K562 (cell line): ENCODE data around the gene SLC16A2. TPM values are rescaled to one million over a fixed set of nuclear protein-coding genes. Genes with fewer than 3 reads are reported as not detected.

Experiments used
- ATAC-seq: fragments of 200-7000 bp; cut with Tn5 transposase; 3 replicates; pipeline ENCODE4 v1.9.1; 2020; ENCODE audit warnings: moderate library complexity
- BruUV-seq: library from RNA; stranded (reverse); fragments of 400-500 nt; replicated peaks from 2 replicates; lab custom pipeline; 2021; lab: Mats Ljungman, UMichigan
- CTCF ChIA-PET: fragments of 300-600 bp; formaldehyde crosslinking; extraction: SDS; loops from one replicate; lab custom pipeline; 2021; ENCODE audit warnings: low intra/inter-chr PET ratio; lab: Yijun Ruan, JAX
- POLR2A ChIA-PET: fragments of 300-600, 350-650 bp; sonication (Branson Sonifier 250); formaldehyde crosslinking; extraction: SDS; loops from one replicate; lab custom pipeline; 2021; ENCODE audit warnings: antibody characterized with exemption, inconsistent platforms; lab: Yijun Ruan, JAX
- DNase-seq, 4 experiments: peaks; one replicate each; pipeline versions ENCODE4 v3.0.0 to v3.0.0-alpha.2; 2011 to 2018; ENCODE audit warnings: low spot score in 3 of 4, mixed read lengths in 3 of 4; ENCODE audit errors: extremely low read depth in 1 of 4
- FAIRE-seq: peaks from 2 replicates; lab custom pipeline; 2011; peaks lifted over from hg19 to GRCh38; lab: Jason Lieb, UNC
- H2AFZ ChIP-seq: 2 replicates; pipeline ENCODE4 v1.6.0; 2011; ENCODE audit warnings: low read depth, low read length, control low read depth, inconsistent platforms
- H3K27ac ChIP-seq: fragments of 200-600 bp; 3 replicates; pipeline ENCODE4 v1.8.0; 2011; ENCODE audit warnings: low read depth, mild to moderate bottlenecking, control low read depth, inconsistent platforms, low read length, moderate library complexity, mixed read lengths; ENCODE audit errors: extremely low read depth
- H3K27me3 ChIP-seq, 2 experiments: fragments of 300-600 bp in 1 of 2; 2 replicates in 1 of 2; 3 replicates in 1 of 2; pipeline versions ENCODE4 v1.6.0 to v1.8.0; 2011; ENCODE audit warnings: inconsistent platforms in 2 of 2, low read length in 2 of 2, mild to moderate bottlenecking in 1 of 2, mixed read lengths in 1 of 2, moderate library complexity in 1 of 2; ENCODE audit not compliant: control insufficient read depth in 2 of 2, insufficient read depth in 2 of 2
- H3K36me3 ChIP-seq: fragments of 300-600 bp; 3 replicates; pipeline ENCODE4 v1.8.0; 2011; ENCODE audit warnings: mild to moderate bottlenecking, low read length, inconsistent platforms; ENCODE audit not compliant: control insufficient read depth, insufficient read depth
- H3K4me1 ChIP-seq, 2 experiments: fragments of 200-600 bp in 1 of 2; replicated peaks in 1 of 2; 2 replicates in 1 of 2; 3 replicates in 1 of 2; pipeline versions ENCODE4 v1.5.1 to v1.8.0; 2011; ENCODE audit warnings: inconsistent platforms in 2 of 2, low read length in 2 of 2, mild to moderate bottlenecking in 1 of 2, mixed read lengths in 1 of 2, moderate library complexity in 1 of 2; ENCODE audit not compliant: control insufficient read depth in 2 of 2, insufficient read depth in 2 of 2
- H3K4me2 ChIP-seq: 2 replicates; pipeline ENCODE4 v1.6.1; 2011; ENCODE audit warnings: low read length, control low read depth, inconsistent platforms, mixed read lengths; ENCODE audit not compliant: insufficient read depth
- H3K4me3 ChIP-seq: fragments of 200-600 bp; sonication (generic), shearing (Covaris generic); 2 replicates; pipeline ENCODE4 v1.5.1; 2016; ENCODE audit warnings: control low read depth, inconsistent platforms
- H3K79me2 ChIP-seq: fragments of 200-600 bp; 3 replicates; pipeline ENCODE4 v1.8.0; 2011; ENCODE audit warnings: low read length, inconsistent platforms; ENCODE audit not compliant: control insufficient read depth, insufficient read depth
- H3K9ac ChIP-seq, 2 experiments: 2 replicates each; pipeline versions ENCODE4 v1.6.0 to v1.6.1; 2011; ENCODE audit warnings: low read depth in 2 of 2, low read length in 2 of 2, control low read depth in 1 of 2, inconsistent platforms in 1 of 2, mild to moderate bottlenecking in 1 of 2, mixed read lengths in 1 of 2; ENCODE audit not compliant: insufficient read depth in 1 of 2
- H3K9me1 ChIP-seq: one replicate; pipeline ENCODE4 v1.6.0; 2011; ENCODE audit warnings: inconsistent platforms, mild to moderate bottlenecking, low read length, moderate library complexity; ENCODE audit not compliant: control insufficient read depth, insufficient read depth
- H3K9me3 ChIP-seq: replicated peaks from 2 replicates; pipeline ENCODE4 v1.5.1; 2011; ENCODE audit warnings: low read depth, low read length, inconsistent platforms; ENCODE audit not compliant: control insufficient read depth, insufficient read depth
- H4K20me1 ChIP-seq: replicated peaks from 2 replicates; pipeline ENCODE4 v1.6.1; 2011; ENCODE audit warnings: low read length, inconsistent platforms, mixed read lengths; ENCODE audit not compliant: control insufficient read depth, insufficient read depth
- ARNT ChIP-seq, 2 experiments: fragments of 450-650 bp; IDR thresholded peaks; 2 replicates each; pipeline ENCODE4 v1.6.1; 2016; ENCODE audit warnings: mild to moderate bottlenecking in 1 of 2
- EGR1 ChIP-seq: fragments of 450-650 bp; conservative IDR thresholded peaks from 2 replicates; pipeline ENCODE4 v1.6.1; 2017; ENCODE audit warnings: mild to moderate bottlenecking
- NR3C1 ChIP-seq: sonication (generic); formaldehyde crosslinking; IDR thresholded peaks from 2 replicates; pipeline ENCODE4 v1.8.1; 2022; ENCODE audit warnings: missing genetic modification reagents
- PML ChIP-seq: IDR thresholded peaks from 2 replicates; pipeline ENCODE4 v1.6.1; 2012; ENCODE audit warnings: low read length, inconsistent platforms
- SIN3A ChIP-seq, 2 experiments: fragments of 150-350 bp in 1 of 2; IDR thresholded peaks; 2 replicates each; pipeline ENCODE4 v1.6.1; 2011 to 2016; ENCODE audit warnings: borderline replicate concordance in 2 of 2, low read depth in 2 of 2, low read length in 2 of 2, mild to moderate bottlenecking in 2 of 2, moderate library complexity in 2 of 2; ENCODE audit not compliant: control insufficient read depth in 1 of 2
- SMAD4 ChIP-seq: fragments of 250-450 bp; sonication (Bioruptor Pico); conservative IDR thresholded peaks from 2 replicates; pipeline ENCODE4 v1.8.0; 2021; ENCODE audit warnings: inconsistent platforms, mild to moderate bottlenecking, moderate library complexity
- ZNF449 ChIP-seq: fragments of 250-450 bp; sonication (Bioruptor Pico); IDR thresholded peaks from 2 replicates; pipeline ENCODE4 v1.8.0; 2022; ENCODE audit warnings: moderate library complexity, mild to moderate bottlenecking, inconsistent platforms
- WGBS: fragments of 100-300 bp; shearing (Covaris generic); methylation state at CpG from one replicate; pipeline ENCODE4 v1.1.6; 2016; ENCODE audit warnings: low coverage, mixed read lengths; ENCODE audit not compliant: insufficient coverage; ENCODE audit errors: missing lambda C conversion rate; 5-methylcytosine and 5-hydroxymethylcytosine counted together
- in situ Hi-C: fragments of 300-500 bp; cut with MboI; formaldehyde crosslinking; loops from 4 replicates; pipeline ENCODE4 v1.15.0; 2018; ENCODE audit warnings: inconsistent platforms, mixed read lengths
- intact Hi-C: fragments of 100-400 bp; cut with micrococcal nuclease; formaldehyde crosslinking; loops from 2 replicates; pipeline ENCODE4 v1.14.2; 2022
- polyA plus RNA-seq, 8 experiments: library from polyadenylated mRNA; depleted of rRNA in 4 of 8; stranded (reverse) in 5 of 8; unstranded in 3 of 8; fragments of >200 nt; fragmentation: Nextera tagmentation in 2 of 8; fragmentation: Illumina TruSeq in 1 of 8; extraction: Ambion mirVana in 2 of 8; extraction: Trizol in 1 of 8; gene quantifications; 2 replicates each; pipeline versions ENCODE4 v1.2.1 to v1.2.3, GENCODE V29; 2011 to 2014; ENCODE audit warnings: inconsistent platforms in 1 of 8, missing spikeins in 1 of 8
- total RNA-seq, 7 experiments: library from RNA; depleted of rRNA in 6 of 7; stranded (reverse); fragments of >200 nt in 6 of 7; fragmentation: Illumina TruSeq in 2 of 7; extraction: Trizol in 2 of 7; gene quantifications; 2 replicates each; pipeline versions ENCODE4 v1.2.1 to v1.2.3, GENCODE V29; 2011 to 2021; ENCODE audit warnings: low replicate concordance in 1 of 7
- TF ChIP-seq, protein P1 (sequence below): fragments of 250-450 bp; sonication (Bioruptor Pico); IDR thresholded peaks from 2 replicates; pipeline ENCODE4 v1.4.0; 2020; ENCODE audit warnings: mild to moderate bottlenecking, moderate library complexity, borderline replicate concordance
- TF ChIP-seq, protein P2 (sequence below): fragments of 450-650 bp; IDR thresholded peaks from 2 replicates; pipeline ENCODE4 v1.6.1; 2016; ENCODE audit warnings: low read depth
- TF ChIP-seq, protein P3 (sequence below): sonication (generic); formaldehyde crosslinking; IDR thresholded peaks from 2 replicates; pipeline ENCODE4 v1.9.0; 2022; ENCODE audit warnings: mild to moderate bottlenecking, missing genetic modification reagents

SLC16A2 gene
- total and polyA plus RNA-seq, 9 of the 15 experiments (the other 6 are each of a cell fraction or from before 2014, with no cell fraction given), result 0.07 TPM; not detected in 8

- ChIA-PET POLR2A (no interaction called here), CTCF (no interaction called here)
- BruUV-seq, result no TSS peak
- DNase-seq (no peak), ATAC-seq (no peak), FAIRE-seq (no peak)
- Histone ChIP-seq H3K4me2 (no peak overlapping the region), H3K27me3 (no peaks in the 10 kb centered on the region), H3K27ac (no peak overlapping the region), H4K20me1 (no peaks in the 10 kb centered on the region), H3K4me3 (no peak overlapping the region), H3K4me1 (no peaks in the 10 kb centered on the region), H2AFZ (no peak overlapping the region), H3K9me1 (no peaks in the 10 kb centered on the region), H3K79me2 (no peaks in the 10 kb centered on the region), H3K36me3 (no peaks in the 10 kb centered on the region), H3K9ac (no peak overlapping the region), H3K9me3 (no peaks in the 10 kb centered on the region)
- WGBS, result 3% methylated on average over 6 of the region's 7 CpGs
- in situ Hi-C loops, result no loop called here
- intact Hi-C loops, result no loop called here
- TF ChIP-seq SMAD4 (no peak), SIN3A (IDR thresholded peaks at IDR 0.05; ENCODE audit: borderline replicate concordance in 2 of 2, control insufficient read depth in 1 of 2, low read depth in 2 of 2, low read length in 2 of 2) (no peak), NR3C1 (CRISPR knock-in tag) (no peak), EGR1 (no peak), ARNT (IDR thresholded peaks at IDR 0.05) (no peak), ZNF449 (CRISPR knock-in tag) (no peak), PML (no peak)
- TF ChIP-seq, protein P1, sequence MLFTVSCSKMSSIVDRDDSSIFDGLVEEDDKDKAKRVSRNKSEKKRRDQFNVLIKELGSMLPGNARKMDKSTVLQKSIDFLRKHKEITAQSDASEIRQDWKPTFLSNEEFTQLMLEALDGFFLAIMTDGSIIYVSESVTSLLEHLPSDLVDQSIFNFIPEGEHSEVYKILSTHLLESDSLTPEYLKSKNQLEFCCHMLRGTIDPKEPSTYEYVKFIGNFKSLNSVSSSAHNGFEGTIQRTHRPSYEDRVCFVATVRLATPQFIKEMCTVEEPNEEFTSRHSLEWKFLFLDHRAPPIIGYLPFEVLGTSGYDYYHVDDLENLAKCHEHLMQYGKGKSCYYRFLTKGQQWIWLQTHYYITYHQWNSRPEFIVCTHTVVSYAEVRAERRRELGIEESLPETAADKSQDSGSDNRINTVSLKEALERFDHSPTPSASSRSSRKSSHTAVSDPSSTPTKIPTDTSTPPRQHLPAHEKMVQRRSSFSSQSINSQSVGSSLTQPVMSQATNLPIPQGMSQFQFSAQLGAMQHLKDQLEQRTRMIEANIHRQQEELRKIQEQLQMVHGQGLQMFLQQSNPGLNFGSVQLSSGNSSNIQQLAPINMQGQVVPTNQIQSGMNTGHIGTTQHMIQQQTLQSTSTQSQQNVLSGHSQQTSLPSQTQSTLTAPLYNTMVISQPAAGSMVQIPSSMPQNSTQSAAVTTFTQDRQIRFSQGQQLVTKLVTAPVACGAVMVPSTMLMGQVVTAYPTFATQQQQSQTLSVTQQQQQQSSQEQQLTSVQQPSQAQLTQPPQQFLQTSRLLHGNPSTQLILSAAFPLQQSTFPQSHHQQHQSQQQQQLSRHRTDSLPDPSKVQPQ (CRISPR knock-in tag), result no peak
- TF ChIP-seq, protein P2, sequence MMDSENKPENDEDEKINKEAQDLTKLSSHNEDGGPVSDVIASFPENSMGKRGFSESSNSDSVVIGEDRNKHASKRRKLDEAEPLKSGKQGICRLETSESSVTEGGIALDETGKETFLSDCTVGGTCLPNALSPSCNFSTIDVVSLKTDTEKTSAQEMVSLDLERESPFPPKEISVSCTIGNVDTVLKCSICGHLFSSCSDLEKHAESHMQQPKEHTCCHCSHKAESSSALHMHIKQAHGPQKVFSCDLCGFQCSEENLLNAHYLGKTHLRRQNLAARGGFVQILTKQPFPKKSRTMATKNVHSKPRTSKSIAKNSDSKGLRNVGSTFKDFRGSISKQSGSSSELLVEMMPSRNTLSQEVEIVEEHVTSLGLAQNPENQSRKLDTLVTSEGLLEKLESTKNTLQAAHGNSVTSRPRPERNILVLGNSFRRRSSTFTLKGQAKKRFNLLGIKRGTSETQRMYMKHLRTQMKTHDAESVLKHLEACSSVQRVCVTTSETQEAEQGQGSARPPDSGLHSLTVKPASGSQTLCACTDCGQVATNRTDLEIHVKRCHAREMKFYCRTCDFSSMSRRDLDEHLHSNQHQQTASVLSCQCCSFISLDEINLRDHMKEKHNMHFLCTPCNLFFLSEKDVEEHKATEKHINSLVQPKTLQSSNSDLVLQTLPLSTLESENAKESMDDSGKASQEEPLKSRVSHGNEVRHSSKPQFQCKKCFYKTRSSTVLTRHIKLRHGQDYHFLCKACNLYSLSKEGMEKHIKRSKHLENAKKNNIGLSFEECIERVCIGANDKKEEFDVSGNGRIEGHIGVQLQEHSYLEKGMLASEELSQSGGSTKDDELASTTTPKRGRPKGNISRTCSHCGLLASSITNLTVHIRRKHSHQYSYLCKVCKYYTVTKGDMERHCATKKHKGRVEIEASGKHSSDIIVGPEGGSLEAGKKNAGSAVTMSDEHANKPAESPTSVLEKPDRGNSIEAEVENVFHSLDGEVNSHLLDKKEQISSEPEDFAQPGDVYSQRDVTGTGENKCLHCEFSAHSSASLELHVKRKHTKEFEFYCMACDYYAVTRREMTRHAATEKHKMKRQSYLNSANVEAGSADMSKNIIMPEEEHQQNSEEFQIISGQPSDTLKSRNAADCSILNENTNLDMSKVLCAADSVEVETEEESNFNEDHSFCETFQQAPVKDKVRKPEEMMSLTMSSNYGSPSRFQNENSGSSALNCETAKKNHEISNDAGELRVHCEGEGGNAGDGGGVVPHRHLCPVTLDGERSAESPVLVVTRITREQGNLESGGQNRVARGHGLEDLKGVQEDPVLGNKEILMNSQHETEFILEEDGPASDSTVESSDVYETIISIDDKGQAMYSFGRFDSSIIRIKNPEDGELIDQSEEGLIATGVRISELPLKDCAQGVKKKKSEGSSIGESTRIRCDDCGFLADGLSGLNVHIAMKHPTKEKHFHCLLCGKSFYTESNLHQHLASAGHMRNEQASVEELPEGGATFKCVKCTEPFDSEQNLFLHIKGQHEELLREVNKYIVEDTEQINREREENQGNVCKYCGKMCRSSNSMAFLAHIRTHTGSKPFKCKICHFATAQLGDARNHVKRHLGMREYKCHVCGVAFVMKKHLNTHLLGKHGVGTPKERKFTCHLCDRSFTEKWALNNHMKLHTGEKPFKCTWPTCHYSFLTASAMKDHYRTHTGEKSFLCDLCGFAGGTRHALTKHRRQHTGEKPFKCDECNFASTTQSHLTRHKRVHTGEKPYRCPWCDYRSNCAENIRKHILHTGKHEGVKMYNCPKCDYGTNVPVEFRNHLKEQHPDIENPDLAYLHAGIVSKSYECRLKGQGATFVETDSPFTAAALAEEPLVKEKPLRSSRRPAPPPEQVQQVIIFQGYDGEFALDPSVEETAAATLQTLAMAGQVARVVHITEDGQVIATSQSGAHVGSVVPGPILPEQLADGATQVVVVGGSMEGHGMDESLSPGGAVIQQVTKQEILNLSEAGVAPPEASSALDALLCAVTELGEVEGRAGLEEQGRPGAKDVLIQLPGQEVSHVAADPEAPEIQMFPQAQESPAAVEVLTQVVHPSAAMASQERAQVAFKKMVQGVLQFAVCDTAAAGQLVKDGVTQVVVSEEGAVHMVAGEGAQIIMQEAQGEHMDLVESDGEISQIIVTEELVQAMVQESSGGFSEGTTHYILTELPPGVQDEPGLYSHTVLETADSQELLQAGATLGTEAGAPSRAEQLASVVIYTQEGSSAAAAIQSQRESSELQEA, result no peak
- TF ChIP-seq, protein P3, sequence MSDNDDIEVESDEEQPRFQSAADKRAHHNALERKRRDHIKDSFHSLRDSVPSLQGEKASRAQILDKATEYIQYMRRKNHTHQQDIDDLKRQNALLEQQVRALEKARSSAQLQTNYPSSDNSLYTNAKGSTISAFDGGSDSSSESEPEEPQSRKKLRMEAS (CRISPR knock-in tag), result no peak
These were observed 31.9 kb downstream of the SLC16A2 start for GRCh38 chrX:74453178-74453577.
